Measurements from ENCODE around the gene C1orf52. TPM values are rescaled to one million over a fixed set of nuclear protein-coding genes. Genes with fewer than 3 reads are reported as not detected.

The C1orf52 gene
- total RNA-seq, 1 donor from 2014 or later: 22.5 TPM

DNA sequence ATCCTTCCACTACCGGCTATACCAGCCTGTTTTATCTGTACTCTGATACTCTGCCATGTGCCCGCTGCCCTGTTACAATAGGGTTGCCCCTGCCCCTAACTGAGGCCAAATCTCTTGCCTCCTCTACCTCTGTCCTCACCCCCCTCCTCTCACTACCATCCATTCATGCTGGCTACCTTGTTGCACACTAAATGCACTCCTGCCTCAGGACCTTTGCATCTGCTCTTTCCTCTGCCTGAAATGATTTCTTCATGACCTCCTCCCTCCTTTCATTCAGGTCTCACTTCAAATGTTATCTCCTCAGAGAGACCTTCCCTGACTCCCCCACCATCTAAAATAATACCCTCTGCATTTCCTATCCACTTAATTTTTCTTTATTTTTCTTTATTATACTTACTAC lies 51.0 kb downstream of the C1orf52 start:
- TF ChIP-seq, protein P1, sequence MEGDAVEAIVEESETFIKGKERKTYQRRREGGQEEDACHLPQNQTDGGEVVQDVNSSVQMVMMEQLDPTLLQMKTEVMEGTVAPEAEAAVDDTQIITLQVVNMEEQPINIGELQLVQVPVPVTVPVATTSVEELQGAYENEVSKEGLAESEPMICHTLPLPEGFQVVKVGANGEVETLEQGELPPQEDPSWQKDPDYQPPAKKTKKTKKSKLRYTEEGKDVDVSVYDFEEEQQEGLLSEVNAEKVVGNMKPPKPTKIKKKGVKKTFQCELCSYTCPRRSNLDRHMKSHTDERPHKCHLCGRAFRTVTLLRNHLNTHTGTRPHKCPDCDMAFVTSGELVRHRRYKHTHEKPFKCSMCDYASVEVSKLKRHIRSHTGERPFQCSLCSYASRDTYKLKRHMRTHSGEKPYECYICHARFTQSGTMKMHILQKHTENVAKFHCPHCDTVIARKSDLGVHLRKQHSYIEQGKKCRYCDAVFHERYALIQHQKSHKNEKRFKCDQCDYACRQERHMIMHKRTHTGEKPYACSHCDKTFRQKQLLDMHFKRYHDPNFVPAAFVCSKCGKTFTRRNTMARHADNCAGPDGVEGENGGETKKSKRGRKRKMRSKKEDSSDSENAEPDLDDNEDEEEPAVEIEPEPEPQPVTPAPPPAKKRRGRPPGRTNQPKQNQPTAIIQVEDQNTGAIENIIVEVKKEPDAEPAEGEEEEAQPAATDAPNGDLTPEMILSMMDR (IDR thresholded peaks at IDR 0.05): no peak
- Histone ChIP-seq H3K27me3 (no peaks in the 10 kb centered on the region), H3K4me3 (no peak overlapping the region), H3K27ac (no peak overlapping the region), H3K36me3 (no peaks in the 10 kb centered on the region), H3K9me3 (no peaks in the 10 kb centered on the region), H3K4me1 (no peaks in the 10 kb centered on the region)
- intact Hi-C loops (cut with DNase I): no loop called here
- DNase-seq (no peak), ATAC-seq (no peak)

DNA sequence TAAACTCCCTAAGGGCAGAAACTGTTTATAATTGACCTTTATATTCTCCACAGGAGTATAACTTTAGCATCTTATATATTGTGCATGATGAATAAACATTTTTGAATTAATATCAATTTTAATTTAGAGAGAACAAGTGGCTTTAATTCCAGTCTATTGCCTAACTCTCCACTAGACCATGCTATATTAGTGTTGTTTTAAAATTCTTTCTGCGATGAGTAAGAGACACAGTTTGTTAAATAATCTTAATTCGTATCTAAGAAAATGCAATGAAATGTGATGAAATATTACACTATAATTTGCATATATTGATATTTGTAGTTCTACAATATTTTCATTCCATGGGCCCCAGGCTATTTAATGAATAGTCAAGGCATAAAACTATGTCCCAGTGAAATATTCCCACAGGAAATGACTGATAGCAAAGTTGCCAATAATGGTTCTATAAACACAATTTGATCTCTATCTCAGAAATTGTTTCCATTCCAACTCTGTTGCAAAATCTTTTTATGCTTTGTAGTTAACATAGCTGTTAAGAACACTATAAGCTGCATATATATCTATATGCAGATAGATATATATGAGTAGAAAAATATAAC lies 55.8 kb downstream of the C1orf52 start:
- Histone ChIP-seq H3K36me3 (no peaks in the 10 kb centered on the region), H3K27me3 (no peaks in the 10 kb centered on the region), H3K4me3 (no peak overlapping the region), H3K27ac (no peak overlapping the region), H3K9me3 (no peaks in the 10 kb centered on the region), H3K4me1 (peaks cover 4% of the 10 kb centered on the region)
- no peak for DNase-seq
- intact Hi-C loops (cut with DNase I): no loop called here
- no peak for ATAC-seq
- TF ChIP-seq, protein P1 (IDR thresholded peaks at IDR 0.05): no peak

DNA sequence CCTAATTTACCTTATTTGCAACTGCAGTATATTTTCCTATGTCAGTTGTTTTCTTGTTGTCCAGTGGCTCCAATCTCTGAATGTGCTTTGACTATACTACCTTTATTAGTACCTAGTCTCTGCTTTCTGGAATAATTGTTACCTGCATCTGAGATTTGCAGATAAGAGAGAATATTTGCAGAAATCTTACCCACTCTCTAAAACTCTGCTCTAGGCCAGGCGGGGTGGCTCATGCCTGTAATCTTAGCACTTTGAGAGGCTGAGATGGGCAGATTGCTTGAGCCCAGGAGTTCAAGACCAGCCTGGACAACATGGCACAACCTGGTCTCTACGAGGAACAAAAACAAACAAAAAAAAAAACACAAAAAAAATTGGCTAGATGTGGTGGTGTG lies 56.6 kb downstream of the C1orf52 start:
- peak overlapping the region; percentile 84 for H3K4me3 ChIP-seq
- H3K27ac ChIP-seq: no peak overlapping the region
- no peaks in the 10 kb centered on the region for H3K9me3 ChIP-seq
- intact Hi-C loops (cut with DNase I): no loop called here
- no peak for ATAC-seq
- H3K4me1 ChIP-seq: peaks cover 4% of the 10 kb centered on the region
- no peaks in the 10 kb centered on the region for H3K36me3 ChIP-seq
- TF ChIP-seq, protein P1 (IDR thresholded peaks at IDR 0.05): no peak
- H3K27me3 ChIP-seq: no peaks in the 10 kb centered on the region
- no peak for DNase-seq

DNA sequence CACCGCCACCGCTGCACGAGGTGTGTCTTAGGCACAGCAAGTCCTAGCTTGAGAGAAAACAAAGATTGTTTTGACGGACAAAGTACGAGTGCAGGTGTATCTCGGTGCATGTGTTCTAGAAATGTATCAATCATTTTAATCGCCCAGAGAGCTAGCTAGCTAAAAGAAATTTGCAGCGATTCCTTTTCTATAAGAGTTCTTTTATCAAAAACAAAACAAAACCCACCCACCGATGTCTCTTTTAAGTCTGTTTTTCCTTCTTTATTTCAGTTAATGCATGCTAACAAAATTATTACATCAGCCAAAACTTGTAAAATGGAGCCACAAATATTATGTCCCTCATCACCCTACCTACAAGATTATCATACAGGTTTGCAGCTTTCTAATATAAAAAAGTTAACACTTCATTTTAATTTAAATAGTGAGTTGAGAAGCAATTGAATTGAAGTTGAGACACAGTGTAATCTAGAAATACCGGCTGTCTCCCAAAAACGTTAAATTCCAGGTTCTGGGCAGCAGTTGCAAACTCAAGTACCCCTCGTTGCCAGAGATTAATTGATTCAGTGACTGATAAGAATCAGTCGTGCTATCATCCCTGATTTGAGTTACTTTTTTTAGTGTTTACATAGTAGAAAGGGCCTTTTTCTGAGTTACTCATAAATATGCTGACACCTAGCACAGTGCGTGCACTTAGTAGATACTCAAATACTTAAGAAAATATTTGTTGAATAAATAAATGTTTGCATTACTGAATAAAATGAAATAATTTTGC lies 57.2 kb downstream of the C1orf52 start:
- TF ChIP-seq, protein P1 (IDR thresholded peaks at IDR 0.05): no peak
- no peaks in the 10 kb centered on the region for H3K36me3 ChIP-seq
- peaks cover 4% of the 10 kb centered on the region for H3K4me1 ChIP-seq
- H3K27ac ChIP-seq: peak overlapping the region; percentile 95
- peak overlapping the region; percentile 84 for H3K4me3 ChIP-seq
- no peaks in the 10 kb centered on the region for H3K9me3 ChIP-seq
- intact Hi-C loops (cut with DNase I): no loop called here
- no peaks in the 10 kb centered on the region for H3K27me3 ChIP-seq
- no peak for ATAC-seq
- no peak for DNase-seq

DNA sequence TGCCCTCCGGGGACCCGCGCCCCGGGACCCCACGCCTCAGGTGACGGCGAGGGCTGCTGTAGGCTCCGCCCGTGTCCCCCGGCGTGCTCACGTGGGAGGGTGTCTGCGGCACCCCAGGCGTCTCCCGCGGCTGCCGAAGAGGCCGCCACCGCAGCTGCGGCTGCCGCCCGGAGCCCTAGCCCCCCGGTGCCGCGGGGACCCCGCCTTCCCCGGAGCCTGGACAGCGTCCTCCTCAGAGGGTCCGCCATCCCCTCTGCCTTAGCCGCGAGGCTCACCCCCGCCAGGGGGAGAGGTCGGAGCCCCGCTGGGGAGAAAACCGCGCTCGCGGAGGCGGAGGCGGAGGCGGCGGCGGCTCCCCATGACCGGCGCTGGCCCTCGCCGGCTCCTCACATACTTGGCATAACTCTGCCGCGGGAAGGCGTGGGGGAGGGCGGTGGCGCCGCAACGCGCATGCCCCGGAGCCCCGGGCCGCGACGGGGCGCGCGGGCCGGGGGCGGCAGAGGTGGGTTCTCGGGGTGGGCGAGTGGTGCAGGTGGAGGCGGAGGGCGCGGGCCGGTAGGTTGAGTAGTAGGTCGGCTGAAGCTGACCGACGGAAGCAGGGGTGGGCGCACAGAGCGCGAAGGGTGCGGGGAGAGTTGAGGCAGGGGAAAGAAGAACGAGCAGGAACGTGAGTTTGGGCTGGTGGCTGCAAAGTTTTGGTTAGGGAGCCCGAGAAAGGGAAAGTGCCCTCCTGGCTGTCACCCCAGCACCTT lies 57.9 kb downstream of the C1orf52 start:
- TF ChIP-seq, protein P1 (IDR thresholded peaks at IDR 0.05): no peak
- Histone ChIP-seq H3K4me3 (peak overlapping the region; percentile 84), H3K27me3 (no peaks in the 10 kb centered on the region), H3K36me3 (no peaks in the 10 kb centered on the region), H3K9me3 (no peaks in the 10 kb centered on the region), H3K27ac (peak overlapping the region; percentile 95), H3K4me1 (peaks cover 4% of the 10 kb centered on the region)
- DNase-seq (peak; percentile 91), ATAC-seq (peak; percentile 90)
- intact Hi-C loops (cut with DNase I): no loop called here

All from upper lobe of right lung (tissue), 1 donor.